Osteoblast (primary cell): ENCODE data around the gene SLC38A9. TPM values are rescaled to one million over a fixed set of nuclear protein-coding genes. Genes with fewer than 3 reads are reported as not detected.

Experiments used
- DNase-seq: peaks from one replicate; pipeline ENCODE4 v3.0.0; 2011; ENCODE audit warnings: low spot score, mixed read lengths; ENCODE audit not compliant: insufficient read length; ENCODE audit errors: missing footprints
- H2AFZ ChIP-seq: 2 replicates; pipeline ENCODE4 v1.6.0; 2011; ENCODE audit warnings: mild to moderate bottlenecking, low read length
- H3K27ac ChIP-seq: 2 replicates; pipeline ENCODE4 v1.5.1; 2011; ENCODE audit warnings: mild to moderate bottlenecking, low read depth, low read length, moderate library complexity
- H3K27me3 ChIP-seq: 2 replicates; pipeline ENCODE4 v1.6.0; 2012; ENCODE audit warnings: mild to moderate bottlenecking, control low read depth, inconsistent platforms, low read length, moderate library complexity; ENCODE audit not compliant: insufficient read depth
- H3K36me3 ChIP-seq: 2 replicates; pipeline ENCODE4 v1.5.1; 2011; ENCODE audit warnings: mild to moderate bottlenecking, low read length, control low read depth, moderate library complexity; ENCODE audit not compliant: insufficient read depth
- H3K4me1 ChIP-seq: 2 replicates; pipeline ENCODE4 v1.5.1; 2011; ENCODE audit warnings: mild to moderate bottlenecking, low read length, control low read depth, moderate library complexity; ENCODE audit not compliant: insufficient read depth
- H3K4me2 ChIP-seq: 2 replicates; pipeline ENCODE4 v1.6.0; 2011; ENCODE audit warnings: mild to moderate bottlenecking, low read length; ENCODE audit not compliant: insufficient read depth
- H3K4me3 ChIP-seq: fragments of 200-600 bp; sonication (generic); 3 replicates; pipeline ENCODE4 v1.5.1; 2012; ENCODE audit warnings: mild to moderate bottlenecking, low read length, inconsistent platforms; ENCODE audit not compliant: insufficient read depth
- H3K79me2 ChIP-seq: 2 replicates; pipeline ENCODE4 v1.6.0; 2012; ENCODE audit warnings: mild to moderate bottlenecking, low read length, control low read depth, inconsistent platforms; ENCODE audit not compliant: insufficient read depth
- H3K9me3 ChIP-seq: 2 replicates; pipeline ENCODE4 v1.5.1; 2011; ENCODE audit warnings: low read depth, low read length, control low read depth
- H4K20me1 ChIP-seq: 2 replicates; pipeline ENCODE4 v1.6.0; 2012; ENCODE audit warnings: mild to moderate bottlenecking, low read length, control low read depth; ENCODE audit not compliant: insufficient read depth
- CTCF ChIP-seq: IDR thresholded peaks from 2 replicates; pipeline ENCODE4 v1.5.1; 2011; ENCODE audit warnings: mild to moderate bottlenecking, low read depth, low read length, moderate library complexity; ENCODE audit errors: extremely low read depth
- total RNA-seq: library from RNA; depleted of rRNA; stranded (reverse); fragments of >200 nt; gene quantifications from 2 replicates; pipeline ENCODE4 v1.2.3, GENCODE V29; 2012

SLC38A9 gene
- total RNA-seq, 1 donor = 42.3 TPM

- no peak for DNase-seq
- H4K20me1 ChIP-seq = no peaks in the 10 kb centered on the region
- H3K79me2 ChIP-seq = no peaks in the 10 kb centered on the region
Measured at GRCh38 chr5:55620009-55620765, 91.9 kb downstream of the SLC38A9 start.

GRCh38 chr5:55618318-55618717 lies 93.8 kb downstream of the SLC38A9 start:
- Histone ChIP-seq H3K9me3 (no peaks in the 10 kb centered on the region), H3K4me1 (no peaks in the 10 kb centered on the region), H3K79me2 (no peaks in the 10 kb centered on the region), H4K20me1 (no peaks in the 10 kb centered on the region), H3K4me2 (no peak overlapping the region), H3K27me3 (no peaks in the 10 kb centered on the region), H3K36me3 (no peaks in the 10 kb centered on the region), H3K27ac (no peak overlapping the region), H2AFZ (no peak overlapping the region), H3K4me3 (no peak overlapping the region)
- DNase-seq = no peak
- TF ChIP-seq CTCF = no peak

More at GRCh38 chr5:55620009-55620765, 91.9 kb downstream of the SLC38A9 start:
- Histone ChIP-seq H3K36me3 (no peaks in the 10 kb centered on the region), H3K27me3 (no peaks in the 10 kb centered on the region), H3K4me3 (no peak overlapping the region), H2AFZ (no peak overlapping the region), H3K4me2 (no peak overlapping the region), H3K4me1 (no peaks in the 10 kb centered on the region), H3K27ac (no peak overlapping the region), H3K9me3 (no peaks in the 10 kb centered on the region)
- TF ChIP-seq CTCF = no peak

GRCh38 chr5:55613112-55613868 lies 98.8 kb downstream of the SLC38A9 start:
- no peak overlapping the region for H3K27ac ChIP-seq
- H3K9me3 ChIP-seq = no peaks in the 10 kb centered on the region
- H3K79me2 ChIP-seq = no peaks in the 10 kb centered on the region
- no peak for TF ChIP-seq CTCF
- no peak overlapping the region for H3K4me2 ChIP-seq
- no peak overlapping the region for H3K4me3 ChIP-seq
- H3K36me3 ChIP-seq = no peaks in the 10 kb centered on the region
- H3K27me3 ChIP-seq = no peaks in the 10 kb centered on the region
- DNase-seq = no peak
- no peak overlapping the region for H2AFZ ChIP-seq
- no peaks in the 10 kb centered on the region for H4K20me1 ChIP-seq
- no peaks in the 10 kb centered on the region for H3K4me1 ChIP-seq

GRCh38 chr5:55610542-55610941 lies 101.6 kb downstream of the SLC38A9 start:
- H2AFZ ChIP-seq = no peak overlapping the region
- no peaks in the 10 kb centered on the region for H4K20me1 ChIP-seq
- TF ChIP-seq CTCF = no peak
- no peaks in the 10 kb centered on the region for H3K9me3 ChIP-seq
- H3K4me3 ChIP-seq = no peak overlapping the region
- H3K36me3 ChIP-seq = no peaks in the 10 kb centered on the region
- no peaks in the 10 kb centered on the region for H3K27me3 ChIP-seq
- H3K4me1 ChIP-seq = no peaks in the 10 kb centered on the region
- H3K4me2 ChIP-seq = no peak overlapping the region
- no peak overlapping the region for H3K27ac ChIP-seq
- no peak for DNase-seq
- H3K79me2 ChIP-seq = no peaks in the 10 kb centered on the region
